NCI-H69 (cell line): ENCODE data around the gene JOSD1.

Experiments
- DNase-seq: peaks from one replicate; lab custom pipeline; 2025; lab: John Stamatoyannopoulos, UW

JOSD1 gene

DNA sequence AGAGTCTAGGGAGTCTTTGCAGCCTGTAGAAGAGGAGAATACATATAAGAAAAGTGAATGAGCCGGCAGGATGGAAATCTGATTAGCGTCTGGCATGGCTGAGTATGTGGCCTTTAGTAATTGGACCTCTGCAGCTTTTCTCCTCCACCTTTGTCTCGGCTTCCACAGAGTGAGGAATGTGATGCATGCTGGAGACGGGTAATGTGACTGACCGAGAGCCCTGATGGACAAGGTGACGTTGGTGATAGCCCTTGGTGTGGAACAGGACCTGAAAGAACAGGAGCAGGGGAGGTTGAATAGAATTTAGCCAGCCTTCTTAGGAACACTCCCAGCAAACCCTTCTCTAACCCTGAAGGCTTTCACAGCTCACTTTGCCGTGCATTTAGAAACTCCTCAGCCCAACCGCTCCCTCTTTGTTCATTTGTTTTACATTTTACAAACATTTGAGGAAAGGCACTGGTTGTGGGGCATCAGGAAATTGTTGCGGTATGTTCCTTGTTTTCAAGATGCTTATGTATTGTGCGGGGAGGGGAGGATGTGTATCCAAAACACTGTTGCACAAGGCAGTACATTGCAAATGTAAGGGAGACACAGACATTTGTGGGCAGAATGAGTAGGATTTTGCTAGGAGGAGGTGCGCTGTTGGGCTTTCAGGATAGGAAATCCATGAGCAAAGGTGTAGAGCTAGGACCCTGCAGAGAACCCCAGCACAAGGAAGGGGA is 11.9 kb upstream of the JOSD1 start:
- DNase-seq = no peak

GRCh38 chr22:38710866-38711265 is 10.1 kb upstream of the JOSD1 start:
- no peak for DNase-seq

- no peak for DNase-seq
Observed at GRCh38 chr22:38710351-38710750, 9.6 kb upstream of the JOSD1 start.

DNA sequence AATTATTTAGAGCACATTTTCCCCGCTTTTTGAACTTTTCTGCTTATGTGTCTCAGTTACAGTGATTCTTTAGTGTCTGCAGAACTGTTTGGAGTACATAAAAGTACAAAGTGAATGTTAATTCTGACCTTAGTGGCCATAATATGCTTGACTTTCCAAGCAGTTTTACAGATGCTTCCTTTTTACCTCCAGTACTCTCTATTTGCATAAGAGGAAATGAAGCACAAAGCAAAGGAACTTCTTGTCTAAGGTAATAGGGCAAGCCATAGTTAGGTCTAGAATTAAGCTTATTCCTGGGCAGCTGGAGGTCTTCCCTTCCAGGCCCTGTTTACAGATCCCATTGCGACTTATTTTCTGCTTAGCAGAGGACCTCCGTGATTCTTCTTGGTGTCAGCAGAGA is 8.6 kb upstream of the JOSD1 start:
- DNase-seq = no peak

DNA sequence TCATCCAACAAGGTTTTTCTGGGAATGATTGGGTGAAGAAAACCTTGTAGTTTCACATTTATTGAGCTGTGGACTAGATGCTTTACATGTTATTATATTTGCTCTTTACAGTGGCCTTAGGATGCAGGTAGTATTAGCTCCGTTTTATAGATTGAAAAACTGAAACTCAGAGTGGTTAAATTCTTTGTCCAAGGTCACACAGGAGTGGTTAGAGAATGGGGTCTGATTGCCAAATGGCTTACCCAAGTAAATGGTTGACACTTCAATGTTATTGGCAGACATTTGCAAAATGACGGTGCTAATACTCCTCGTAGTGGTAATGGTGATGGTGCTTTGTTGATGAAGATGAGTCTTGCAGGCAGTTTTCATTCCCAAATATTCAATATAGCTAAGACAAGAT is 7.2 kb upstream of the JOSD1 start:
- no peak for DNase-seq

DNA sequence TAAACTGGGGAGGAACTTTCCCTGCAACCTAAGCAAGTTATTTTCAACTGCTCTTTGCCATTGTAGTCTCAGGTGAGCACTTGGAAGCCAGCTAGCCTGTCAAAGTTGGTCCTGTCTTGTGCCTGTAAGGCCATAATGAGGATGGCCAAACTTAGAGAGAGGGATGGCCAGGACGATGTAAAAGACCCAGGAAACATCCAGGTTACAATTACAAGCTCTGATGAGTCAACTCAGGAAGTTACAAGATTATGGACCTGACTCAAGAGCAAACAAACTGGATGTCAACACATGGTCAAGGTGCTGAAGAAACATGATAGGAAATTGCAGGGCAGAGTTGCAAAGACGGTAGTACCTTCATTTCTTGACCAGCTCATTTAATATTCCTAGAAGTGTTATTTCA is 6.6 kb upstream of the JOSD1 start:
- DNase-seq = peak; percentile 43

- DNase-seq = no peak
Observed at GRCh38 chr22:38706901-38707195, 6.1 kb upstream of the JOSD1 start.

DNA sequence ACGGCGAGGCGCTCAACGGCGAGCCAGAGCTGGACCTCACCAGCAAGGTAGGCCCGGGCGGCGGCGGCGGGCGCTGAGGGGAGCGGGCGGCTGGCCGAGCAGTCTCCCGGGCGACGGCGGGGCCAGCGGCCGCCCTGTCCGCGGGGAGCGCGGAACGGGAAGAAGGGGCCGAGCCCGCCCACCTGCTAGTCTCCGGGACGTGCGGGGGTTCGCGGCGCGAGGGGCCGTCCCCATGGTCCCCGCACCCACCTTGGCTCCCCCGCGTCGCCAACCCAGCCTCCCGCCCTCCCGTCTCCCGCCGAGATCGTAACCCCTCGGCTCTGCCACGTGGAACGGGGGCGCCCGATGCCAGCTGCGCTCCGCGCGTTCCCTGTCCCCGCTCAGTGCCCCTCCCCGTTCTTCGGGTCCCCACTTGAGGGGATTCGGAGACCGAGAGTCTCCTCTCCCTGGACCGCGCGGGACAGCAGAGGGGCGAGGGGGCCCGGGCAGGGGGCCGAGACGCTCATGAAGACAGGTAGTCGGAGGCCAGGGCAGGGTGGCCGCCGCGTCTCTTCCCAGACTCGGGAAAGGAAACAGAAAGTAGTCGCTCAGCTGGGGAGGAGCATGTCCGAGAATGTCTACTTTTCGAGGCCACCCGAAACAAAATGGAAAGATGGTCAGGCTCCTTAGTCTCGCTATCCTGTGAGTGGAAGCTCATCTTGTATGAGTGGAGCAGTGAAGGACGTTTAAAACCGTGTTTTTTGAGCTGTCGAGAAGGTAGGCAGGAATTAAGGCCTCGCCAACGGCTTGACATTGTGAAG is 5.6 kb upstream of the JOSD1 start:
- peak; percentile 69 for DNase-seq

GRCh38 chr22:38705235-38706100 is 4.7 kb upstream of the JOSD1 start, which contains the start of gene GTPBP1:
Gene GTPBP1, plus strand, starts transcription at chr22:38705944. Its CDS starts 12 bp downstream, at chr22:38705956.
- DNase-seq = peak; percentile 100

DNA sequence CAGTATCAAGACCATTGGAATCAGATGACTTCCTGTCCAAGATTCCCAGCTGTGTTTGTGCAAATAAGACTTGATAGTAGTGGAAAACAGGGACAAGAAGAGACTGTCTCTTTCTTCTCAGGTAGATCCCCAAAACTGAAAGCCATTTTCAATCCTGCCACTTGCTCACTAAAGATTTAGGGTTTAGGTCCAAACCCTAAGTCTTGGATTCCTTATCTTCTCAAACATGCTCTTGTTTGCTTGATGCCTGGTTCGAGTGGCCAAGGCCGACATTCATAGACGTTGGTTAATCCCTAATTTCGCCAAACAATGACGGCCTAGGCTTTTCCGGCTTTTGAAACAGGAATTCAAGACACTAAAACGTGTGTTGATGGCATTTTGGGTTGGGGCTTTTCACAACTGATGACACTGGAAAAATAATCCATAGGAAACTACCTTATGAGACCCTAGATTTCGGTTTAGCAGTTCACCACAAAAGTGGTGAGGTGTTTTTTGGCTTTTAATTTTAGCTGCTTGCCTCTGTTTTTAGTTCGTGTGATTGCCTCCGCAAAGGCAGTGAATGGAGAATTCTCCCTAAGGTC is 4.0 kb upstream of the JOSD1 start:
- DNase-seq = peak; percentile 58

DNA sequence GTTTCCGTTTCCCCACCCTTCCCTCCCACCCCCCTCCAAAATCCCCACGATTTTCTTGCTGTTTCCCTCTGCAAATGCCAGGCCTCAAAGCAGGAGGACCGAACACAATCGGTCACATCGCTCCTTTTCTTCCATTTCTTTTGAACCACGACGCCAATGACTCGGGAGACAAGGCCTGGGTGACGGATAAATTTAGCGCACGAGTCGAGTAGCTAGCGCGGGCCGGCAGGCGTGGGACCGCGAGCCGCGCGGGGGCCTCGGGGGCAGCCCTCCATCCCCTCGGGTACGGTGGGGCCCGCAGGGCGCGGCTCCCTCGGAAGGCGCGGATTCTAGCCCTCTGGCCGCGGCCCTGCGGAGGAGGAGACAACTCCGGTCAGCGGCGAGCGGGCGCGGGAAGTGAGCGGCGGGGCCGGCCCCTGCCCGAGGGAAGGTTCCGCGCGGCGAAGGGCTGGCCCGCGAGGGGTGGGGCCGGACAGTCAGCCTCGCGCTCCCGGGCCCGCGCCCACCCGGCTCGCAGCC is 414 bp downstream of the JOSD1 start:
- DNase-seq = no peak

DNA sequence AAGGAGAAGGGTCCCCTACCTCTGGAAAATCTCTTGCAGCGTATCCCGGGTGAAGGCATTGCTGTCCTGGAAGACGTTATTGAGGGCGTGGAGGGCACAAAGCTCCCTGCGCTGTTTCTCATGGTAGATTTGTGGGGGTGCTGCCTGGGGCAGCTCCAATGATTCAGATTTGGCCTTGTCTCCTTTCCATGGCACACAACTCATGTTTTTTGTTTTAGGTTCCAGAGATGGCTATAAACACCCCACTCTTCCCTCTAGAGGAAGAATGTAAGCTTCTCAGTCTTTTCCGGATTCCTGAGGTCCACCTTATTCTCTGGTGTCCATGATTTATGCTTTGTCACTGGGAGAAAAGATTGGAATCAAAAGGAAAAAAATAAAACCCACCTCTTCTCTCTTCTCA is 959 bp downstream of the JOSD1 start:
- DNase-seq = peak; percentile 44

DNA sequence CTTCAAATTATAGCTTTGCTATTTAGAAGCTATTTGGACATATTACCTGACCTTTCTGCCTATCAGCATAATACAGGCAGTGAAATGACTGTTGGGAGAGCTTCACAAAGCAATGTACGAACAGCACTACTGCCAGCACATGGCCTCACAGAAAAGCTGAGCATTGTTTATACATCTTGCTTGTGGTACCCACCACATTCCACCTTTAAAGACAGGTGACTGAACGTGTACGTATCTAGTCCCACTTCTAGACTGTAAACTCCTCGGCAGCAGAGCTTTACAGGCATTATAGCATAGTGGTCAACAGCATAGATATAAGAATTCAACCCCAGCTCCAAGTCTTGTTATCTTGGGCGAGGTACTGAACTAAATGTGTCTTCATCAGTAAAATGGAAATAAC is 1.6 kb downstream of the JOSD1 start:
- peak; percentile 21 for DNase-seq

GRCh38 chr22:38698407-38699094 is 2.2 kb downstream of the JOSD1 start:
- DNase-seq = no peak

- DNase-seq = no peak
Observed at GRCh38 chr22:38697425-38698089, 3.2 kb downstream of the JOSD1 start.

DNA sequence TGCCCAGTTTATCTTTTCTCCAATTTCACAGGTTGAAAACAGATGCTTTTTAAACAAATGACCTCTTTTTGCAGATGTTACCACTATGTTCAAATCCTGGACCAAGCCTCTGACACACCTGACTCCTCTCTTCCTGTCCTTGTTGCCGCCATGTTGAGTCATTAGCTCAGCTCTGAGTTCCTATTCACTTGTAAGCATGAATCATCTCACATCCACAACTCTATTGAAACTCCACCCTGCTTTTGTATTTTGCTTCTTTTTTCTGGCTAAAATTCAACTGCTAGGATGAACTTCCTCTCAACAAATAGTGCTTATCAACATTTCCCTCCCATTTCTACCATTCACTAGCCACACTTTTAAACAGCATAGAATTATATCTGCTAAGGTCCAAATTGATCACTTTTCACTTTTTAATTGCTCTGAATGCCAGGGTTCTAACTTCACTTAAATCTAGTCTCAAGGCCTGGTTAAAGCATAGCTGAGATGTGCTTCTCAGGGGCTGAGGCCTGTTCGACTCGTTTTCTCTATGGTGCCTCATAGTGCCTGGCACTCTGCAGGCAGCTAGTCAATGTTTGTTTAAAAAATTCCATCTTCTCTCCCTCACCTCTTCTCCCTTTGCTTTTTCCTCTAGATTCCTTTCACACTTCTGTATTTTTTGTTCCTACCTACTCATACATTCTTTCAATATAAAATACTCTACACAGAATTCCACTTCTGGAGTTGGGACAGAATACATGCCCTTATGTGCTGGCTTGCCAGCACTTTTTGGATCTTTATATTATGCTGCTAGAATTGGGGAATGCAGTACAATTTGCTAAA is 3.9 kb downstream of the JOSD1 start:
- DNase-seq = peak; percentile 15

DNA sequence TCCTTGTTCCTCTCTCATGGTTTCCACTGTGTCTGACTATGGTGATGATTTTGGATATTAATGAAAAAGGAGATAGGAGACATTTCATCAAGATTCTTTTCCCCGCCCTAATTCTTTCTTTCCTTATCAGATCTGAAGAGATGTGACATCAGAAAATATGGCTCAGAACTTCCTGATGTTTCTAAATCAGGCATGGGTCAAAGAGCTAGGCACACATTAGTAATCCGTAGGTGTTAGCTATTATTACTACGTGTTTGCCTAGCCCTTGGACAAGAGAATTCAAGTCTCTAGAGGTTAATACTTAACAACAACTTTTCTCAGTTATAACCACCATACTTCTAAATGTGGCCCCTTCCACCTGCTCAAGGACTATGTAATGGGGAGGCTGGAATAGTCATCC is 5.8 kb downstream of the JOSD1 start:
- DNase-seq = no peak

- no peak for DNase-seq
Observed at GRCh38 chr22:38694049-38694448, 6.7 kb downstream of the JOSD1 start.

- no peak for DNase-seq
Observed at GRCh38 chr22:38689651-38690050, 11.1 kb downstream of the JOSD1 start.

- DNase-seq = no peak
Observed at GRCh38 chr22:38685761-38686160, 15.0 kb downstream of the JOSD1 start.
